NCI-H2171 (cell line): ENCODE data around the gene ACADS.
A peak's percentile ranks its signal among the peaks of the same experiment; 100 is the strongest.

Experiments
- DNase-seq: peaks from one replicate; lab custom pipeline; 2025; lab: John Stamatoyannopoulos, UW

ACADS gene

GRCh38 chr12:120700886-120701285 lies 24.7 kb upstream of the ACADS start:
- DNase-seq = no peak

DNA sequence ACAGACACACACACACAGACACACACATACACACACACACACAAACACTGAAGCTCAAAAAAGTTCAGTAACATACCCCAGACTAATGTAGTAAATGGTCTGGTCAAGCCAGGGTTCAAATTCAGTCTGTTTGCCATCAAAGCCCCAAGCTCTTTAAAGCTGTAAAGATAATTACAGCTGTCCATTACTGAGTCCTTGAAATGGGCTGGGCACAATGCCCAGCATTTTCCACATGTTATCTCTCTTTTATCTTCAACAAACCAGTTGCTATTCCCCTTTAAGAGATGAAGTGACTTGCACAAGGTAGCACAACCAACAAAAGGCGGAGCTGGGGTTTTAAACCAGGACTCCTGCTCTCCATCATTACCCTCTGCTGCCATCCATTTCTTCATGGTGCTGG lies 23.0 kb upstream of the ACADS start:
- DNase-seq = no peak

DNA sequence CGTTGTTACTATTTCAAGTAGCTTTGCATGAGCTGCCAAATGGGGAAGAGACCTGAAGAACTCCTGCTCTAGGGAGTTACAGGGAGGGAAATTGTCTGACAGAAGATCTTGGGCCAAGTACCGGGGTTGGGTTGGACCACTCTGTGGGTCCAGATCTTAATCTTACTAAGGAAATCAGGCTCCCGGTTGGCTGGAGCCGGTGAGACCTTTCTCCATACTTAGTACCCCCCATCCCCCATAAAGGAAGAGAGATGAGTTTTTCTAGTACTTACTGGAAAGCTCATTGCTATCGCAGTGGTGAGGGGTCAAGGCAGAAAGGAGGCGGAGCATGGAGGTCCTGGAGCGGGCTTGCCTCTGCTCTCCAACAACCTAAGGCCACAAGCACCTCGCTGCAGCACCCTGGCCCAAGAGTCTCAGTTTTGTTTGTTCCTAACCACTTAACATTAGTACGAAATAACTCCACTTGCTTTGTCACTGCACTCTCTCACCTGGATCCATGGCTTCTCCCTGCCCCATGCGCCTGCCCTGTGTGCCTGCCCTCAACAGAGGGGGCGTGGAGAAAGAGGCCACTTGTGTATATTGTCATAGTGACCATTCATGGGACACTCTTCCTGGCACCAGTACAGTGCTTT lies 22.2 kb upstream of the ACADS start:
- DNase-seq = no peak

- no peak for DNase-seq
Measured at GRCh38 chr12:120705618-120706017, 20.0 kb upstream of the ACADS start.

GRCh38 chr12:120706029-120706428 lies 19.6 kb upstream of the ACADS start:
- no peak for DNase-seq

- no peak for DNase-seq
Measured at GRCh38 chr12:120708651-120709050, 17.0 kb upstream of the ACADS start.

- peak; percentile 51 for DNase-seq
Measured at GRCh38 chr12:120710031-120710804, 15.4 kb upstream of the ACADS start, which contains the start of gene UNC119B. Gene UNC119B, plus strand, starts transcription at chr12:120710458. Its CDS starts 17 bp downstream, at chr12:120710475.

DNA sequence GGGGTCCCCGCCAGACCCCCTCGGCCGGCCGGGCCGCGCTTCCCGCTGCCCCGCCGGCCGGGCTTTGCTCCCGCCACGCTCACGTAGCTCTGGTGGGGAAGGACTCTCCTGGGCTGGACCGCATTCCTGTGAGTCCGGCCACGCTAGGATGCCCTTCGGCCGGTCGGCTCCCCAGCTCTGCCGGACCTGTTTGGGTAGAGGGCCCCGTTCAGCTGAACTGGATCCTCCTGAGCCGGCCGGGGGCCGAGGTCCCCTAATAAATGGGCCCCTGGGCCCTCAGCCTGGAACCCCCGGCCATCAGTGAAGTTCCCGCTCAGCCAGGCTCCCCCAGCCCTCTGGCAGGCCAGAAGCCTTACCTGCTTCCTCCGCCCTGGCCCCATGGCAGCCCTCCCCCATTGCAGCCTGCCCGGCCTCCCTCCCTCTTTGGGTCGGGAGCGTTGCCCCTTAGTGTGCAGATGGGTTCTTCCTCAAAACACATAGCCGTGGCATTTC lies 14.8 kb upstream of the ACADS start:
- DNase-seq = no peak

- DNase-seq = no peak
Measured at GRCh38 chr12:120711411-120711810, 14.2 kb upstream of the ACADS start.

- DNase-seq = no peak
Measured at GRCh38 chr12:120712610-120713009, 13.0 kb upstream of the ACADS start.

DNA sequence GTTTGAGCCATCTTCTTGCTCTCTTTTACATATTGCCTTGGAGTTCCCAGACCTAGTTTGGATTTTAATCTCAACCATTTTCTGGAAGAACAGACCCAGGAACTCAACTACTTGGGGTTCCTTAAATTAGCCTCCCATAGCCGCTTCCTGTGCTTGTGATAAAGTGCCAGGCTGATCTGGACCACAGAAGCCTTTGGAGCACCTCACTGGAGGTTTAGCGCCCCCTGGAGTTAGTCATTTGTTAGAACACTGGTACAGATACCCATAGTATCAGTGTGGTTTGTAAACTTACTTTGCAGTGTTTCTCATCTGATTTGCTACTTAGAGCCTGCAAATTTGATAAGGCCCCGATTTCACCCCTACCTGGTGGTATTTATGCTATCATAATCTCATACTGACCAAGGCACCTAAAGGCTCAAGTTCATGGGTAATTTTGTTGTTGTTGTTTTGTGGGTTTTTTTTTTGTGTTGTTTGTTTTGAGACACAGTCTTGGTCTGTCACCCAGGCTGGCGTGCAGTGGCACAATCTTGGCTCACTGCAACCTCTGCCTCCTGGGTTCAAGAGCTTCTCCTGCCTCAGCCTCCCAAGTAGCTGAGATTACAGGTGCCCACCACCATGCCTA lies 11.7 kb upstream of the ACADS start:
- peak; percentile 55 for DNase-seq

GRCh38 chr12:120718055-120718454 lies 7.6 kb upstream of the ACADS start:
- no peak for DNase-seq

- no peak for DNase-seq
Measured at GRCh38 chr12:120719072-120719471, 6.6 kb upstream of the ACADS start.

GRCh38 chr12:120719496-120720233 lies 6.0 kb upstream of the ACADS start:
- DNase-seq = no peak

DNA sequence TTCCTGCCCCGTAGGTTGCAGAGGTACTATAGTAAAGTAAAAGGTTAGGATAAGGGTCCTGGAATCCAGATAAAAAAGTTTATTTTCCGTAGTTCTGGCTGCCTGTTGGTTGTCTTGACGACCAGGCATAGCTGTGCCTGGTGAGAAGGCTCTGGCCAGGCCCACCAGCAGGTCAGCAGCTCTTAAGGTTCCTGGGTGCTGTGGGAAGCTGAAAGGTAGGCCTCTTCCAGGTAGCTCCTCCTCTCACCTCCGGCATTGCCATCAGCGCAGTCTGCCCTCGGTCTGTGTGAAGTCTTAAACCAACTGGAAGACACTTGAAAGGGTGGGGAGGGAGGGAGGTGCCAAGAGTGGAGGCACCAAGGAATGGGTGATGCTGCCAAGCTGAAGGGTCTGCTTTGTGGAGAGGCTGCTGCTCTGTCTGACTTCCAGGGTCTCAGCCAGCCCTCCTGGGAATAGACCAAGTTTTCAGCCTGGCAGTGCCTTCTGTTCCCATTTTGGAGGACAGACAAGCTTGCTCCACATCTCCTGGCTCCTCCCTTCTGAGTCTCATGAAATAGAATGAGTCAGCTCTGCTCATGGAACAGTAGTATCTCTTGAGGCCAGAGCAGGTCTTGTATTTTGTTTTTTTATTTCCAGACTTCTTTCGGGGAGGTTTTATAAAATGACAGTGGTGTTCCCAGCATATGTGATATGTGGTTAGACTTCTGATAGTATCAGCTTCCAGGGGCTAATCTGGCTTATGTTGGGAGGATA lies 5.2 kb upstream of the ACADS start:
- peak; percentile 10 for DNase-seq

DNA sequence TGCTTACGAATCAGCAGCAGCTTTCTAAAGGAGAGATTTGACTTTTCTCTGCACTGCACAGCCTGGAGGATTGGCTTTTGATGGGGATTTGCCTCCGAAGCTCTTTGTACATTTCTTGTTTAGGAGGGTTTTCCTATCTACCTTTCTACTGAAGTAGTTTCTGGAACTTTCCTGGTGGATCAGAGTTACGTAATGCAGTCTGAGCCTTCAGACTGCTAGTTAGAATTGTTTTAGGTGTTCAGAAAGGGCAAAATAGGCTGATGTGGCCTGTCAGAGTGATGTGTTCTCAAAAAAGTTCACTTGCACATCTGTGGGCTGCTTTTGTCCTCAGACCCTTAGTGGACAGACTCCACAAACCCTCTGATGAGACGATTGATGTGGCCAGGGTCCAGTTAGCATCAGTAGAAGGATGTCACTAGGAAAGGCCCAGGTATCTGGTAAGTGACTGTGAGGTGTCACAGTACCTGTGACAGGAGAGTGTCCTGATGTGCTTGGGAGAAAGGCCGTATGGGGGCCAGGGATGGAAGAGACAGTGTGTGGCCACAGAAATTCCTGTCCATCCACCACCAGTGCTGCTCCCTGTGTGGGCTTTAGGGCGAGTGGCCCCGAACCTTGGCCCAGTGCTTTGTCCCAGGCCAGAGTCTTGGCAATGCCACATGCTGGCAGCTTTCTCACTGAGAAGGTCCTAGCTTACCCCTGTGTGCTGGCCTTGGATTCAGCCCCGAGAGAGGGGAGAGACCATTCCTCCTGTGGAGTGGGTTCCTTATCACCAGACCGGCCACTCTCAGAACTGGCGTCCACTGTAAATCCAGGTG lies 4.4 kb upstream of the ACADS start:
- DNase-seq = no peak

GRCh38 chr12:120721866-120722265 lies 3.8 kb upstream of the ACADS start:
- DNase-seq = no peak

DNA sequence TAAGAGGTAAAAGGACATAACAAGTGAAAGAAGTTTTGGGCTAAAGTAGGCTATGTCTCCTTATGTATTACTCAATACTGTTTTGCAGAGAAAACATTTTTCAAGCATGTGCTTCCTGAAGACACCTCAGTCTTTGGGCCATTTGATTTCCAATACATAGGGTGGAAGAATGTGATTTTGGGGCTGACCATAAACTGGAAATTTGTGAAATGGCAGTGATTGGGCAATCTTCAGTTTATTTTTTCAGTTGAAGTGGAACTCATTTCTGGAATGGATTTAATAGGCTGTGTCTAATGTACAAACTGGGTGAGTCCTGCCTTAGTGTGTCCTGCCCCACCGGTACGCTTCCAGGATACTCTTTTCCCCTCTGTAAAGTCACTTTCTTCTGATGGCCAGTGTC lies 2.8 kb upstream of the ACADS start:
- DNase-seq = no peak

GRCh38 chr12:120724720-120725119 lies 906 bp upstream of the ACADS start:
- DNase-seq = no peak

DNA sequence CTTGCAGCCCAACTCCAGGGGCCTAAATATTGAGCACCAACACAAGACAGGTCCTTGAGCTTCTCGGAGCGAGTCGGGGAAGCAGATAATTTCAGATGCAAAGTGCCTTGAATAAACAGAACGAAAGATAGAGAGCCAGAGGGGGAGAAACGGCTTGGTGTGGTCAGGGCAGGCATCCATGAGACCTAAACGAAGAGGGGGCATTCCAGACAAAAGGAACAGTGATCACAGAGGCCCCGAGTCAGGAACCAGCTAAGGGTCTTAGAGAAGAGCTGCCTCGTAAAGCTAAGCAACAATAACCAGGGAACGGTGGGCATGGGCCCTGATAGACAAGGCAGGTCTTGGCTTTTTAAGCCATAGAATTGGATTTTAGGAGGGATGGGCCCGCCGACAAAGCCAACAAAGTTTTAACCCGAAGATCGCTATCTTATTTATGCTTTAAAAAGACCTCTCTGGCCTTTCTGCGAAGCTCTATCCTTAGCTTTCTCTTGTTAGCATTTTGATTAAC lies 421 bp upstream of the ACADS start:
- no peak for DNase-seq

DNA sequence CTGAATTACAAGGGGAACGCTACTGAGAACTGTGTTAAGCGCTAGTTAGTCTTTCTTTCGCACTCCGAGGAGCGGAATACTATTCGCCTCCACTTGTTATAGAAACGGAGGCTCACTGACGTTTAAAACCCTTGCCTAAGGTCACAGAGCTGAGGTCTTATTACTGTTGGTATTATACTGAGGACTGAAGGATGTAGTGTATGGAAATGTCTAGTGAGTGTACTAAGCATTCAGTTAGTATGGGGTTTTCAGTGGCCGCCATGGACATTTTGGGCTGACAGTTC lies 826 bp downstream of the ACADS start:
- DNase-seq = no peak
